Measurements from ENCODE around the gene CHRNA7. TPM values are rescaled to one million over a fixed set of nuclear protein-coding genes. Genes with fewer than 3 reads are reported as not detected.

Gene CHRNA7
- polyA plus RNA-seq, 1 of the 3 experiments (the other 2 are of a cell fraction): 0.38 TPM

DNA sequence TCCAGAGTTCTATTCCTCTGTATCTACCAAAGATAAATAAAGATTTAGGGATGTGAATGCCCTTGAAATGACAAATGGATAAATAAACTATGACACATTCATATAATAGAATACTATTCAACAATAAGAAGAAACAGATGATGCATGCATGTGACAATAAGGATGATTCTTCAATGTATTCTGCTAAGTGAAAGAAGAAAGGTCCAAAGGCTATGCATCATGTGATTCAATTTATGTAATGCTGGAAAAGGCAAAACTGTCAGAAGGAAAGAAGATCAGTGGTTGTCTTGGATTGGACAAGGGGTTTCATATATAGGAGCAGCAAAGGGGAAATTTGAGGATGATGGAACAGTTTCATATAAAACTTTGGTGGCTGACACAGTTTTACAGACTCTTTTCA is 32.6 kb upstream of the CHRNA7 start:
- POLR2A ChIA-PET: no interaction called here
- no peak overlapping the region for H3K9ac ChIP-seq
- H3K27me3 ChIP-seq (ENCODE audit: insufficient read depth): no peaks in the 10 kb centered on the region
- H3F3A ChIP-seq (replicated peaks; ENCODE audit: insufficient read depth): no peaks in the 10 kb centered on the region
- no peaks in the 10 kb centered on the region for H3K79me2 ChIP-seq (ENCODE audit: insufficient read depth)
- CTCF ChIA-PET: interaction anchor here (1.3 to 1.4 kb wide), 2 partner anchors 19 to 32 kb away, joined by 4 read pairs; no protein-coding TSS in a partner anchor
- H3K4me2 ChIP-seq: no peak overlapping the region
- no peak overlapping the region for H2AFZ ChIP-seq (ENCODE audit: low read depth)
- H3K27ac ChIP-seq (ENCODE audit: low read depth in 2 of 2, low read length in 1 of 2): no peak overlapping the region
- no peaks in the 10 kb centered on the region for H3K9me3 ChIP-seq
- no peaks in the 10 kb centered on the region for H3K4me1 ChIP-seq (ENCODE audit: control insufficient read depth in 1 of 2, insufficient read depth in 2 of 2, low read depth in 1 of 2, low read length in 1 of 2)
- DNase-seq: no peak
- H3K9me2 ChIP-seq: no peaks in the 10 kb centered on the region
- H4K20me1 ChIP-seq (ENCODE audit: insufficient read depth): no peaks in the 10 kb centered on the region
- no peaks in the 10 kb centered on the region for H3K36me3 ChIP-seq (replicated peaks in 1 of 2; ENCODE audit: control insufficient read depth in 1 of 2, insufficient read depth in 2 of 2, low read length in 1 of 2)
- TF ChIP-seq MXI1 (IDR thresholded peaks at IDR 0.05; ENCODE audit: low read depth, low read length): no peak
- TF ChIP-seq POLR2AphosphoS5 (IDR thresholded peaks at IDR 0.05; ENCODE audit: low read depth, low read length): no peak
- TF ChIP-seq TAF1 (IDR thresholded peaks at IDR 0.05; ENCODE audit: borderline replicate concordance, low read depth, low read length): no peak
- TF ChIP-seq USF1 (IDR thresholded peaks at IDR 0.05; ENCODE audit: borderline replicate concordance, low read depth): no peak
- TF ChIP-seq NRF1 (IDR thresholded peaks at IDR 0.05; ENCODE audit: low read depth, low read length): no peak
- no peak for TF ChIP-seq RAD21 (IDR thresholded peaks at IDR 0.05; ENCODE audit: low read length)
- no peak for TF ChIP-seq JUND (IDR thresholded peaks at IDR 0.05)
- TF ChIP-seq EZH2phosphoT487 (IDR thresholded peaks at IDR 0.05; ENCODE audit: borderline replicate concordance, low read depth): no peak
- TF ChIP-seq YY1 (IDR thresholded peaks at IDR 0.05; ENCODE audit: low read depth): no peak
- TF ChIP-seq RFX5 (IDR thresholded peaks at IDR 0.05; ENCODE audit: low read length): no peak
- no peak for TF ChIP-seq CHD2 (IDR thresholded peaks at IDR 0.05; ENCODE audit: low read length, partially characterized antibody)
- TF ChIP-seq EP300 (IDR thresholded peaks at IDR 0.05; ENCODE audit: borderline replicate concordance in 1 of 2, low read depth in 1 of 2, low read length in 1 of 2): no peak
- TF ChIP-seq, protein P1, sequence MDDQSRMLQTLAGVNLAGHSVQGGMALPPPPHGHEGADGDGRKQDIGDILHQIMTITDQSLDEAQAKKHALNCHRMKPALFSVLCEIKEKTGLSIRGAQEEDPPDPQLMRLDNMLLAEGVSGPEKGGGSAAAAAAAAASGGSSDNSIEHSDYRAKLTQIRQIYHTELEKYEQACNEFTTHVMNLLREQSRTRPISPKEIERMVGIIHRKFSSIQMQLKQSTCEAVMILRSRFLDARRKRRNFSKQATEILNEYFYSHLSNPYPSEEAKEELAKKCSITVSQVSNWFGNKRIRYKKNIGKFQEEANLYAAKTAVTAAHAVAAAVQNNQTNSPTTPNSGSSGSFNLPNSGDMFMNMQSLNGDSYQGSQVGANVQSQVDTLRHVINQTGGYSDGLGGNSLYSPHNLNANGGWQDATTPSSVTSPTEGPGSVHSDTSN (IDR thresholded peaks at IDR 0.05): no peak
- TF ChIP-seq IRF3 (IDR thresholded peaks at IDR 0.05; ENCODE audit: low read depth, low read length): no peak
- no peak for TF ChIP-seq RCOR1 (IDR thresholded peaks at IDR 0.05; ENCODE audit: low read length)
- TF ChIP-seq NFIC (IDR thresholded peaks at IDR 0.05; ENCODE audit: borderline replicate concordance): no peak
- no peak for TF ChIP-seq MAX (IDR thresholded peaks at IDR 0.05; ENCODE audit: low read depth)
- no peak for TF ChIP-seq GATA2 (CRISPR knock-in tag; IDR thresholded peaks at IDR 0.05)
- no peak overlapping the region for H3K4me3 ChIP-seq (ENCODE audit: low read depth in 2 of 2, low read length in 1 of 2)

Data from SK-N-SH (cell line).